MM.1S (cell line): ENCODE results near the gene SOCS2.

Source experiments
- CTCF ChIP-seq: fragments of 300-600 bp; sonication (generic); IDR thresholded peaks from 2 replicates; pipeline ENCODE4 v1.5.1; 2016; ENCODE audit warnings: antibody characterized with exemption, low read length, mixed read lengths
- EZH2 ChIP-seq: fragments of 300-600 bp; sonication (generic); optimal IDR thresholded peaks from 2 replicates; pipeline ENCODE3; 2017; ENCODE audit warnings: low read depth, mild to moderate bottlenecking, antibody characterized with exemption, low read length, mixed read lengths
- EZH2phosphoT487 ChIP-seq: fragments of 300-600 bp; sonication (generic); IDR thresholded peaks from 2 replicates; pipeline ENCODE4 v1.6.1; 2018; ENCODE audit warnings: antibody characterized with exemption, low read length

GRCh38 chr12:93589081-93589480 lies 16.6 kb downstream of the SOCS2 start:
- TF ChIP-seq CTCF: no peak
- no peak for TF ChIP-seq EZH2phosphoT487
- TF ChIP-seq EZH2: no peak
